HFFc6 (cell line): Measurements from ENCODE around the gene USP6NL. TPM values are rescaled to one million over a fixed set of nuclear protein-coding genes. Genes with fewer than 3 reads are reported as not detected.
"Not testable (repeated sequence)": the region's sequence is repeated elsewhere in the genome, so short reads cannot be mapped to it uniquely, and the experiment has no call there.

Experiments
- DNase-seq: peaks from one replicate; pipeline ENCODE4 v3.0.0-alpha.2; 2018
- H3K27ac Mint-ChIP-seq: 2 replicates; pipeline ENCODE4 v1.8.0; 2020; ENCODE audit warnings: mild to moderate bottlenecking, mixed read lengths
- H3K27me3 Mint-ChIP-seq: 2 replicates; pipeline ENCODE4 v1.8.0; 2021; ENCODE audit warnings: mild to moderate bottlenecking, moderate library complexity, mixed read lengths; ENCODE audit not compliant: insufficient read depth
- H3K36me3 Mint-ChIP-seq: 2 replicates; pipeline ENCODE4 v1.8.0; 2021; ENCODE audit warnings: low read depth, mixed read lengths
- H3K4me1 Mint-ChIP-seq: 2 replicates; pipeline ENCODE4 v1.8.0; 2020; ENCODE audit warnings: low read depth, mixed read lengths
- H3K4me3 Mint-ChIP-seq: 2 replicates; pipeline ENCODE4 v1.8.0; 2020; ENCODE audit warnings: mild to moderate bottlenecking, moderate library complexity, mixed read lengths
- H3K9me3 Mint-ChIP-seq: 2 replicates; pipeline ENCODE4 v1.8.0; 2020; ENCODE audit warnings: mild to moderate bottlenecking, mixed read lengths
- total RNA-seq, 6 experiments: library from RNA; stranded (reverse); fragmentation: NEBNext Ultra II Directional; extraction: Animal tissue kit (Norgen Biotek cat#: 25700); gene quantifications; 2 replicates in 1 of 6; 3 replicates in 5 of 6; pipeline ENCODE4 v1.2.3, GENCODE V29; 2021
- TF ChIP-seq, protein P1 (sequence below): fragments of 200-600 bp; sonication (generic); IDR thresholded peaks from 2 replicates; pipeline ENCODE4 v1.5.0; 2021; ENCODE audit warnings: antibody characterized with exemption, mild to moderate bottlenecking

Gene USP6NL
- total RNA-seq, 6 experiments from 2014 or later: 9.8 to 13.3 (median 11.8) TPM

GRCh38 chr10:11437391-11438142 is 173.9 kb downstream of the USP6NL start:
- TF ChIP-seq, protein P1, sequence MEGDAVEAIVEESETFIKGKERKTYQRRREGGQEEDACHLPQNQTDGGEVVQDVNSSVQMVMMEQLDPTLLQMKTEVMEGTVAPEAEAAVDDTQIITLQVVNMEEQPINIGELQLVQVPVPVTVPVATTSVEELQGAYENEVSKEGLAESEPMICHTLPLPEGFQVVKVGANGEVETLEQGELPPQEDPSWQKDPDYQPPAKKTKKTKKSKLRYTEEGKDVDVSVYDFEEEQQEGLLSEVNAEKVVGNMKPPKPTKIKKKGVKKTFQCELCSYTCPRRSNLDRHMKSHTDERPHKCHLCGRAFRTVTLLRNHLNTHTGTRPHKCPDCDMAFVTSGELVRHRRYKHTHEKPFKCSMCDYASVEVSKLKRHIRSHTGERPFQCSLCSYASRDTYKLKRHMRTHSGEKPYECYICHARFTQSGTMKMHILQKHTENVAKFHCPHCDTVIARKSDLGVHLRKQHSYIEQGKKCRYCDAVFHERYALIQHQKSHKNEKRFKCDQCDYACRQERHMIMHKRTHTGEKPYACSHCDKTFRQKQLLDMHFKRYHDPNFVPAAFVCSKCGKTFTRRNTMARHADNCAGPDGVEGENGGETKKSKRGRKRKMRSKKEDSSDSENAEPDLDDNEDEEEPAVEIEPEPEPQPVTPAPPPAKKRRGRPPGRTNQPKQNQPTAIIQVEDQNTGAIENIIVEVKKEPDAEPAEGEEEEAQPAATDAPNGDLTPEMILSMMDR: no peak
- no peak overlapping the region for H3K4me3 Mint-ChIP-seq
- peaks cover 20% of the 10 kb centered on the region for H3K27me3 Mint-ChIP-seq
- no peak for DNase-seq
- no peaks in the 10 kb centered on the region; the same call in 1 of the 2 replicates for H3K9me3 Mint-ChIP-seq
- H3K36me3 Mint-ChIP-seq: no peaks in the 10 kb centered on the region
- H3K4me1 Mint-ChIP-seq: no peaks in the 10 kb centered on the region
- H3K27ac Mint-ChIP-seq: no peak overlapping the region

DNA sequence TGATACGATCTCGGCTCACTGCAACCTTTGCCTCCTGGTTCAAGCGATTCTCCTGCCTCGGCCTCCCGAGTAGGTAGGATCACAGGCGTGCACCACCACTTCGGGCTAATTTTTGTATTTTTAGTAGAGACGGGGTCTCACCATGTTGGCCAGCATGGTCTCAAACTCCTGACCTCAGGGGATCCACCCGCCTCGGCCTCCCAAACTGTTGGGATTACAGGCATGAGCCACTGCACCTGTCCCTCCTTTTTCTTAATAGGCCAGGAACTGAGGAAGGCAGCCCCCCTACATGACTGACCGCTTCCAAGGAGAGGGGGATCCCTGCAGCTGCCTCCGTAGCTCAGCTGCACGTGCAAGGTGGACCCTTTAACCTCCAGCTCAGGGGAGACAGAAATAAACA is 175.0 kb downstream of the USP6NL start:
- H3K4me1 Mint-ChIP-seq, DNase-seq, H3K9me3 Mint-ChIP-seq, H3K4me3 Mint-ChIP-seq, H3K36me3 Mint-ChIP-seq, H3K27ac Mint-ChIP-seq: not testable (repeated sequence)
- H3K27me3 Mint-ChIP-seq: peaks cover 15% of the 10 kb centered on the region

DNA sequence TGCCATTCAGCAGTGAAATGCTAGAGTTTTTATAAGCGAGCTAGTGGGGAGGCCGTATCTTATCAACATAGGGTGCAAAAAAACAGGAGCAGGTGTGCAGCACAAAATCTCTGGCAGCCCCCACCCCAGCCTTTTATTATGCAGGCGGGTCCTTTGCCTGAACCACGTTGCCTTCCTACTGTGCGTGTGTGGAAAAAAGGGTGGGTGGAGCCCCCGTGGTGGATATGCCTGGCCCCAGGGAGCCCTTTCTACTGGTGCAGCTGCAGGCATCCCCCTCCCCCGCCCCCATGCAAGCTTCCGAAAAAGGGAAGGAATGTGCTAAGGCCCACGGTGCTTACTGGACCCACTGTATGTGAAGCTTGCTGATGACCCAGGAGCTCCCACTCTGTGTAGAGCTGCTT is 175.9 kb downstream of the USP6NL start:
- DNase-seq: no peak
- H3K4me1 Mint-ChIP-seq: no peaks in the 10 kb centered on the region
- peaks cover 15% of the 10 kb centered on the region for H3K27me3 Mint-ChIP-seq
- H3K9me3 Mint-ChIP-seq: no peaks in the 10 kb centered on the region
- TF ChIP-seq, protein P1: no peak
- no peak overlapping the region for H3K4me3 Mint-ChIP-seq
- no peaks in the 10 kb centered on the region for H3K36me3 Mint-ChIP-seq
- no peak overlapping the region for H3K27ac Mint-ChIP-seq

DNA sequence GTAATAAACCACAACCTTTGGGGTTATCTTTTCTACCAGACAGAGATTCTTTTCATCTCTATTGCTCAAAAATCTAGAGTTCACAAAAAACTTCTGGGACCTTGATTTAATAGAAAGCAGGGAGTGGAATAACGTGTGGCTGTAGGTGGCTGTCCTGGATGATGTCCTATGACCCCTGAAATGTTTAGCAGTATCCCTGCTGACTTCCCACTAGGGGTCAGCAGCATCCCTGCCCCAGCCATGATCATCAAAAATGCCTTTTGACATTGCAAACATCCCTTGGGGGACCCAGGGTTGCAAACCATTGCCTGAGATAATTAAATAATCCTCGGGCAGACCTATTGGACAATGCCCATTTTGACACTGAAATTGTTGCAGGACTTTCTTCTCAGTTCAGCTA is 177.1 kb downstream of the USP6NL start:
- DNase-seq: no peak
- H3K27me3 Mint-ChIP-seq: peaks cover 15% of the 10 kb centered on the region
- no peaks in the 10 kb centered on the region for H3K36me3 Mint-ChIP-seq
- H3K27ac Mint-ChIP-seq: no peak overlapping the region
- peaks cover 4% of the 10 kb centered on the region for H3K9me3 Mint-ChIP-seq
- TF ChIP-seq, protein P1: peak; percentile 48
- H3K4me1 Mint-ChIP-seq: no peaks in the 10 kb centered on the region
- H3K4me3 Mint-ChIP-seq: no peak overlapping the region

- Mint-ChIP-seq H3K27me3 (peaks cover 15% of the 10 kb centered on the region), H3K27ac (no peak overlapping the region), H3K4me1 (no peaks in the 10 kb centered on the region), H3K9me3 (peaks cover 7% of the 10 kb centered on the region), H3K4me3 (no peak overlapping the region), H3K36me3 (no peaks in the 10 kb centered on the region)
- no peak for DNase-seq
- TF ChIP-seq, protein P1: no peak
These were observed 177.8 kb downstream of the USP6NL start for GRCh38 chr10:11433657-11434056.

- Mint-ChIP-seq H3K27me3 (peaks cover 10% of the 10 kb centered on the region), H3K4me1 (no peaks in the 10 kb centered on the region), H3K36me3 (no peaks in the 10 kb centered on the region), H3K27ac (no peak overlapping the region), H3K9me3 (peaks cover 7% of the 10 kb centered on the region), H3K4me3 (no peak overlapping the region)
- no peak for DNase-seq
- TF ChIP-seq, protein P1: no peak
These were observed 180.3 kb downstream of the USP6NL start for GRCh38 chr10:11431216-11431555.
